GM19043 (cell line): Measurements from ENCODE around the gene RYR1.
A peak's percentile ranks its signal among the peaks of the same experiment; 100 is the strongest.
"Not testable (repeated sequence)": the region's sequence is repeated elsewhere in the genome, so short reads cannot be mapped to it uniquely, and the experiment has no call there.

Experiments used
- ATAC-seq: cut with Tn5 transposase; IDR thresholded peaks from one replicate; pipeline ENCODE4 v1.9.1; 2021; ENCODE audit warnings: low read depth; ENCODE audit not compliant: unreplicated experiment

Gene RYR1

DNA sequence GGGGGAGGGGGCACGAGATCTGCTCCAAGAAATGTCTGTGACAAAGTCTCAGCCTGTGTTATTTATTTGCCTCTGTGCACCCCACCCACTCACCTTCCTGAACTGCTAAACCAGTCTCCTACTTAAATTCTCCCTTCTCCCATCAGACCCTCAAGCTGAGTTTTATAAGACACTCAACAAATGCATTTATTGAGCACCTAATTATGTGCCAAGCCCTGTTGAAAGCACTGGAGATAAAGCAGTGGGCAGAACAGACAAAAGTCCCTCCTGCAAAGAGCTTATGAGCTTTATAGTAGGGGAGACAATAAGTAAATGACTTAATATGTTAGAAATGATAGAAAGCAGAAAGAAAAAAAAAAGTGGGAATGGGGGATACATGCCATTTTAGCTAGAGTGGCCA, 34.0 kb upstream of the RYR1 start:
- no peak for ATAC-seq

DNA sequence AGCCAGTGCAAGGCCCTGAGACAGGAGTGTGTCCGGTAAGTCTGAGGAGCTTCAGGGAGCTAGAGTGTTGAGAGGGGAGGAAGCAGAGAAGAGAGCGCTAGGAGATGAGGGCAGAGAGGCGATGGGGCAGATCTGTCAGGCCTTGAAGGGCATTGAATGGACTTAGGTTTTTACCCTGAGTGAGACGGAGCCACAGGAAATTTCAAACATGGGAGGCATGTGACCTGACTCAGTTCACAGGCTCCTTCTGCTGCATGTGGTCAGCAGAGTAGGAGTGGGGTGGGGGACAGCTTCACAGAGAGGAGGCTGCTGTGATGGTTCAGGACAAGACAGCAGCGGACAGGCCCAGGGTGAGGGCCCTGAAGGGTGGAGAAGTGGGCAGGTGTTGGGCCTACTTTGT, 33.1 kb upstream of the RYR1 start:
- no peak for ATAC-seq

DNA sequence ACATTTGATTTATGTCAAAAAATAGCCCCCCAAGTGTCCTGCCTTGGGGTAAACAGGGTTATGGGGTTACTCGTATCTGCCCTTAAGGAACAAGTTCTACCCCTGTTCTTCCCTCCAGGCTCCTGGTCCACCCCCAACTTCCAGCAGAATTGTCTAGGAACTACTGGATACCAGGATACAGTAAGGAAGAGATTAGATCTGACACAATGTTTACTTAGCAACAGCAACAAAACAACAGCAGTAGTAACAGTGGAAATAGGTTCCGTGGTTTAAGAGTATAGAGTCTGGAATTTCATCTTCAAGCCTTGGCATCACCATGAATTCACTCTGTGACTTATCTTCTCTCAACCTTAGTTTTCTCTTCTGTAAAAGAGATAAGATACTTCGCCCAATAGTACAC, 32.3 kb upstream of the RYR1 start:
- ATAC-seq: no peak

DNA sequence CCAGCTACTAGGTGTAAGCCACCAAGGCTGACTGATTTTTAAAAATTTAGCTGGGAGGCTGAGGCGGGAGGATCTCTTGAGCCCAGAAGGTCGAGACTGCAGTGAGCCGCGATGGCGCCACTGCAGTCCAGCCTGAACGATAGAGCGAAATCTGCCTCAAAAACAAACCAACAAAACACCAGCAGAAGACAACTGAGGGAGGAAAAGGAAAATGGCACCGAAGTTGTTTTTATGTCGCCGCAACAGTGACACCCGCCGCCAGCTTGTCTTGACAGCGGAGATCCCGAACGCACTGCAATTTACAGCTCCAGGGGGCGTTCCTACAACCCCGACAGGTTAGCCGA, 30.9 kb upstream of the RYR1 start:
- no peak for ATAC-seq

DNA sequence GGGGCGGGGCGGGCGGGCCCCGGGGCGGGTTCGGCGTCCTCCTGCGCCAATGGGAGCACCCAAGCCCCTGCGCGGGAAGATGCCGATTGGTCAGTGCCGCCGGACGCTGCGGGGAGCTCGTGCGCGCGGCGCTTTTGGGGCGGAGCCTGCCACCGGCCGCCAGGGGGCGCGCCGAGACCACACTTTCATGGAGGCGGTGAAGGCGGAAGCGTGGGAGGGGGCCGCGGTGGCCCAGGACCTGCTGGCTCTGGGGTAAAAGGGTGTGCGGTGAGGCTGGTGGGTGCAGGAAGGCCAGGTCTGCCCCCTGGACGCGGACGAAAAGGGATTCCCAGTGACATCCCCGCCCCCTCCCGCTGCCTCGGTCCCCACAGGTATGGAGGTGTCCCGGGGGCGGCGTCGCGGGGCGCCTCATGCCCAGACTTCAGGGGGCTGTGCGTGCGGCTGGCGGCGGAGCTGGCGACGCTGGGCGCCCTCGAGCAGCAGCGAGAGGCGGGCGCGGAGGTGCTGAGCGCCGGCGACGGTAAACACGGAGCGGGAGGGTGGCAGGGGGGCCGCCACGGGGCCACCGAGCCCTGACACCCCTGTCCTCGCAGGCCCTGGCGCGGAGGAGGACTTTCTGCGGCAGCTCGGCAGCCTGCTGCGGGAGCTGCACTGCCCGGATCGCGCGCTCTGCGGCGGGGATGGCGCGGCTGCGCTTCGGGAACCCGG, 30.4 kb upstream of the RYR1 start, which contains the start of gene FAM98C:
TSS of gene FAM98C (plus strand) at position 127 of the 708 bp plus-strand sequence. CDS start at position 188, 61 bp downstream.
- ATAC-seq: peak; percentile 87

DNA sequence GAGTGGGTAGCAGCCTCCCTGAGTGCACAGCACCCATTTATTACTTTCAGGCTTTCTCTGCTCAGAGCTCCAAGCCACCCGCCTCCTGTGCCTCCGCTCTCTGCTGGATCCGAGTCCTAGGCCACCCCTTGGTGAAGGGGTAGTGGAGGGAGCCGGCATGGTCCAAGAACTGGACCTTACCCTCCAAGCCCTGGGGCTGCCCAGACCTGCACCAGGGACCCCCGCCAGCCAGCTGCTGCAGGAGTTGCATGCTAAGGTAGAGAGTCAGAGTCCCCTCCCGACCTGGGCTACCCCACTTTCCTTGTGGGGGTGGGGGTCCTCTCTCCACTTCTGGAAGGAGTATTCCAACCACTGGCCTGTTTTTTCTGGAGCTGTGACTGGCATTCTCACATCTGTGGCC, 28.6 kb upstream of the RYR1 start:
- no peak for ATAC-seq

DNA sequence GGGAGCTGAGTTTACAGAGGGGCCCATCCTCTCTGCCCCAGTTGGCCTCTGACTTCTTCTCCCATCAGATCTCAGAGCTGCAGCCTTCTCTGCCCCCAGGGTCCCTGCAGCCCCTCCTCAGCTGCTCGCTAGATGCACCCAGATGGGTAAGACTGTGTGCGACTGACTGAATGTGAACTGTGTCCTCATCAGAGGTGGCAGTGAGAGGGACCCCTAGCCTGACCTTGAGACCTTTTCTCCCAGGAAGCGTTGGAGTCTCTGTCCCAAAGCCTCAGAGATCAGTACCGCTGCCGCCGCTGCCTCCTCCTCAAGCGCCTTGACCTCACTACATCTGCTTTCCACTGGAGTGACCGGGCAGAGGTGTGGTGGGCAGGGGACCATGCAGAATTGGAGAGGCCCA, 28.2 kb upstream of the RYR1 start:
- ATAC-seq: no peak

DNA sequence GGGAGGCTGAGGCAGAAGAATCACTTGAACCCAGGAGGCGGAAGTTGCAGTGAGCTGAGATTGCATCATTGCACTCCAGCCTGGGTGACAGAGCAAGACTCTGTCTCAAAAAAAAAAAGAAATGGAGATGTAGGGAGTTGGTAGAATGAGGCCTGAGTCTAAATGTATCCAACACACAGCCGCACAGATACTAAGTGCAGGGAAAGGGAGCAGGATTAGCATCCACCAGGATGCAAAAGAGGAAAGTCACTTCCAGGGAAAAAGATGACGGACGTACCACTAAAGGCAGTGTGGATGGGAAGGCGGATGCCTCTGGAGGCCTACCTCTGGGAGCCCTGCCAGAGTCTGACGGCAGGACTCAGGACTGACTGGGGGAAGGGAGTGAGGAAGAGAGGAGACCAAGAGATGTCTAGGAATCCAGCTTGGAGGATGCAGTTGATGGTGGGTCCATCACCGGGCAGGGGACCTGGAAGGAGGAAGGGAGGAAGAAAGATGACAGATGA, 23.8 kb upstream of the RYR1 start:
- no peak for ATAC-seq

DNA sequence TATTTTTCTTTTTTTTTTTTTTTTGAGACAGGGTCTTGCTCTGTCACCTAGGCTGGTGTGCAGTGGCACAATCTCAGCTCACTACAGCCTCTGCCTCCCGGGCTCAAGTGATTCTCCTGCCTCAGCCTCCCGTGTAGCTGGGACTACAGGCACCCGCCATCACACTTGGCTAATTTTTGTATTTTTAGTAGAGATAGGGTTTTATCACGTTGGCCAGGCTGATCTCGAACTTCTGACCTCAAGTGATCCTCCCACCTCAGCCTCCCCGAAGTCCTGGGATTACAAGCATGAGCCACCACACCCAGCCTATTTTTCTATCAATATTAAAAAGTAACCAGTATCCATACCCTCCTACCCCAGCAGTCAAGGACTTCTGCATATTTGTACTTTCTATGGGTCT, 23.1 kb upstream of the RYR1 start:
- not testable (repeated sequence) for ATAC-seq

DNA sequence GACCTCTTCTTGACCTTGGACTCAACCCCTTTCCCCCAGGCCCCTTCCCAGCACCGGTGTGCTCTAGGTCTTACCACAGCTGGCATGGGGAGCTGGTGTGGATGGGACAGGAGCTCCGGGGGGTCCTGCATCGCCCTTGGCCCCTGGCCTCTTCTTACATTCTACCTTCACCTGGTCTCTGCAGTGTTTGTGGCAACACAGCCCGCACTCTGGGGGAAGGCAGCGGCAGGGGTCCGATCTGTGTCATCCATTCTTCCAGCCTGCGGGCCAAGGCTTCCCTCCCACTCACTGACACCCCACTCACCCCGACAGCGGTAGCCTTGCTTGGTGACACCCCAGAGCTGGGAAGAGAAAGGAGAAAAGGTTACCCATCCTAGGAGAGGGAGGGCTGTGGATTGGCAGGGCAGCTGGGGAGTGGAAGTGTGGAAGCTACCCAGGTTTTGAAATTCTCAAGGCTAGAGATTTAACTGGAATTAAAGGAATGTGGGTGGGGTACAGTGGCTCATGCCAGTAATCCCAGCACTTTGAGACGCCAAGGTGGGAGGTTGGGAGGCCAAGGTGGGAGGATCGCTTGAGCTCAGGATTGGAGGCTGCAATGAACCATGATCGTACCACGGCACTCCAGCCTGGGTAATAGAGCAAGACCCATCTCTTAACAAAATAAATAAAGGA, 22.3 kb upstream of the RYR1 start:
- ATAC-seq: no peak

DNA sequence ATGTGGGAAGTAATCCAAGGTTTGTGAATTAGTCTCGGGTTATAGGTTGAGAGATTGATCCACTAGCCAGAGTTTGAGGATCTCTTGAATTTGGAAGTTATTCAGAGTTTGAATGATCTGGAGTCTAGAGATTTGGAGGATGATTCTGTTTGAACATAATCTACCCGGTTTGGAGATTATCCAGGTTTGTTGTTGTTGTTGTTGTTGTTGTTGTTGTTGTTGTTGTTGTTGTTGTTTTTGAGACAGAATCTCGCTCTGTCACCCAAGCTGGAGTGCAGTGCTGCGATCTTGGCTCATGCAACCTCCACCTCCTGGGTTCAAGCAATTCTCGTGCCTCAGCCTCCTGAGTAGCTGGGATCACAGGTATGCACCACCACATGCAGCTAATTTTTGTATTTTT, 21.6 kb upstream of the RYR1 start:
- ATAC-seq: not testable (repeated sequence)

DNA sequence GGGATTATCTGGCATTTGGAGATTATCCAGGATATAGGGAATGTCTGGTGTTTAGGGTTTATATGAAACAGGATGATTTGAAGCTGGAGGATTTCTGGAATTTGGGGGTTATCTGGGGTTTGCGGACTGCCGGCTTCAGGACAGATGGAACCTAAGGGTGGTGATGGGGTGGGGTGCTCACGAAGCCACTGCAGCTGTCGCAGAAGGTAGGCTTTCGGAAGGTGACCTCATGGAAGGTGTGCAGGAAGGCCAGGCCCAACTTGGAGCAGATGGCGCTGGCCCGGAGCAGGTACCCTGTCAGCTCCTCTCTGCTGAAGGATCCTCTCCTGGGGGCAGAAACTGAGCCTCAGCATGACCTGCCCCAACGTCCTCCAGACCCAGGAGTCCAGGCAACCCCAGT, 21.0 kb upstream of the RYR1 start:
- ATAC-seq: no peak

DNA sequence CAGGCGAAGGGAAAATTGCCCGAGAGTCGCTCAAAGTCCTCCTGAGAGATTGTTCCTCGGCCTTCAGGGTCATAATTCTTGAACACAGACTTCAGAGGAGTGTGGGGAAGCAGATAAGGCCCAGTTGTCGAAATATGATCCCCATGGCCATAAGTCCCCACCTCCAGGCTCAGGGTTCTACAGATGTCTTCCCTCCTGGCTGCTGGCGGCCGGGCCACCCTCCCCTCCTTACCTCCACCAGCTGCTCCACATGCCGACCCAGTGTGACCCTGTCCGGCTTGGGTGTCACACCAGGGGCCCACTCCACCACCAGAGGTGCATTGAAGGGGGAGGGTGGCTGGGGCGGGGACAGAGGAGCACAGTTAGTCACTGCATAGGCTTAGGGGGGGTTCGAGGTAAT, 20.5 kb upstream of the RYR1 start:
- no peak for ATAC-seq

DNA sequence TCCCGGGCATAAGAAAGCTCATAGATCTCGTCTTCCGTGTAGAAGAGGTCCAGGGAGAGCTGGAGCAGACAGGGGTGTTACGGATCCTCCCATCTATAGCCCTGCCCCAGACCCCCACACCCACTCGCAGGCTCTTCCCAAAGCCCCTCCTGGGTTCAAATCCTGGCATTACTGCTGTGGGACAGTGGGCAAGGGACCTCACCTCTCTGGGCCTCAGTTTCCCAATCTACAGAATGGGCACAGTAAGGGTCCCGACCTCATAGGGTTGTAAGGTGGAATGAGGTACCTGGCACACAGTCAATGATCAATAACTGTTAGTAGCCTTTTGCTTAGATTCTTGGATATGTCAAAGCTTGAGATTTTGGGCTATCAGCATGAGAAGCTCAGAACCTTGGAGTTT, 20.1 kb upstream of the RYR1 start:
- no peak for ATAC-seq

DNA sequence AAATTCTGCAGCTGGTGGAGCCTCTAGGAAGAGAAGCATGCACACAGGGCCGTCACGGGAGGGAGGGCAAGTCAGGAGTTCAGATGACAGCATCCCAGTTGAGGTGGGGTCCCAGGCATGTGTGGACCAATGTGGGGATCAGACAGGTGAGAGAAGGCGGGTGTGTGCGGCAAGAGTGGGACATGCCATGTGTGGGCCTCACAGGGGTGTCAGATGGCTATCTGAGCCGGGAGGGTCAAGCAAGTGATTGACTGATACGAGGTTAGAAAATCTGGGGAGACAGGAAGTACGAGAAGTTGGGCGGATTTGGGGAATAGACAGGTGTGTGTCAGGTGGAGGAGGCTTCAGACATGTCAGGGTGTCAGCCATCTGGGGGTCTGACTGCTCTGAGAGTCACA, 16.3 kb upstream of the RYR1 start:
- no peak for ATAC-seq

DNA sequence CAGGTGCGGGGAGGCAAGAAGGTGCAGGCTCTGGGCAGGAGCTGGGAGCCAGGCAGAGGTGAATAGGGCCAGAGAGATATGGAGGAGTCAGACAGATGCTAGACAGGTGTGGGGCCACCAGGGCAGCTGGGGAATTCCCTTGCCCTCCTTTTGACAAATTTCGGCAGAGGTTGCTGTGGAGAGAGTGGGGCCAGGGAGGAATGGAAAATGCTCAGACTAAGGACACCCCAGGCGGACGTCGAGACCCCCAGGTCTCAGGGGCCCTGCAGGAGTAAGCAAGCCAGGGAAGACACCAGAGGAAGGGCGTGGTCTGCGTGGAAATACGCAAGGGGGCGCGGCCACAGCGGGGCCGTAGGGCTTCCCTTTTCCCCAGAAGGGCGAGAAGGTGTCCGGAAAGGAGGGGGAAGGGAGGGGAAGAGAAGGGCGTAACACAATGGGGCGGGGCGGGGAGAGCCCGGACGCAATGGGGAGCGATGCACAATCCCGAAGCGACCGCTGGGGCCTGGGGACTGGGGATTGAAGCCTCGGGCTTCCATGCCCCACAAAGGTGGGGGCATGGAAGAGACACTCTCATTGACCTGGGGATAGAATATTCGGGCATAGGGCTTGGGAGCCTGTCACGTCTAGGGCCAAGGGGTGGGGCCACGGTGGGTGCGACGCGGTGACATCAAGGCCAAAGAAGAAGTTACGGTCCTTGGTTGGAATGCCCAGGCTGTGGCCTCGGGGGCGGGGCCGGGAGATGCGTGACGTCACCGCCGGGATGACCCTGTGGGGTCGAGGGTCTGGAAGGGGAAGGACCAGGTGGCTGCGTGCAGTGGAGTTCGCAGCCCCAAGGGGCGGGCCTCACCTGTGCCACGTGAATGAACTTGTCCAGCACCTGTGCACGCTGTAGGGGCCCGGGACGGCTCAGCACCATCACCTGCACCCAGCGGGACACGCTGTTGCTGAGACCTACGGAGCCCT, 15.7 kb upstream of the RYR1 start:
- no peak for ATAC-seq

DNA sequence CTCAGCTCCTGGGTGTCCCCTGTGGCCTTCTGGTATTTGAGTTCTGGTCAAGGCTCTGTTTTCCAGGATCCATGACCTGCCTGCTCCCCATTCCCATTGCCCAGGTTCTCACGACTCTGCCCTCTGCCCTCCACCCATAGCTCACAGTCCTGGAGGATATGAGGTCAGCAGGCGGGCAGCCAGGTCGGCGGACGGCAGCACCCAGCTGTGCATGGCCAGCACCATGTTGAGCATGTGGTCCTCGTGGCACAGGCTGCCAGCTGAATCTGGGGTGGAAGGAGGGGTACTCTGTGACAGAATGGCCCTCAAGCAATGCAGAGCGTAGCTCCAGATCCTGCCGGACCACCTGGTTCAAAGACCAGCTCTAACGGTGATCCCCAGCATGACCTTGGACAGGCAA, 12.6 kb upstream of the RYR1 start:
- no peak for ATAC-seq

DNA sequence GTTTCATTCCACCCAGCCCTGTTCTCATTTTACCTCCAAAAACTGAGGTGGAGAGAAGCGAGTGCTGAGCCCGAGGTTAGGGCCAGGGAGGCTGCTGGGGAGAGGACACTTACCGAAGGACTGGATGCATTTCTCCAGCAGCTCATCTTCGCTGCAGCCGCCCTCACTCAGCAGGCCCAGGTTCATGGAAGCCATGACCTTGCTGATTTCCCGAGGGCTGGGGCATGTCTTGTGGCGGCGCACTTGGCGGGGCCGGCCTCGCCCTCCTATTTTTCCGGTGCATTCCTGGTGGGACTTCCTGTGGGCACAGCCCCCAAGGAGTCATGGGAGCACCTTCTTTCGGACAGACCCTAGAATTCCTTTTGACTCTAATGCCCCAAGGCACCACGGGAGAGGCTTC, 11.6 kb upstream of the RYR1 start:
- no peak for ATAC-seq

DNA sequence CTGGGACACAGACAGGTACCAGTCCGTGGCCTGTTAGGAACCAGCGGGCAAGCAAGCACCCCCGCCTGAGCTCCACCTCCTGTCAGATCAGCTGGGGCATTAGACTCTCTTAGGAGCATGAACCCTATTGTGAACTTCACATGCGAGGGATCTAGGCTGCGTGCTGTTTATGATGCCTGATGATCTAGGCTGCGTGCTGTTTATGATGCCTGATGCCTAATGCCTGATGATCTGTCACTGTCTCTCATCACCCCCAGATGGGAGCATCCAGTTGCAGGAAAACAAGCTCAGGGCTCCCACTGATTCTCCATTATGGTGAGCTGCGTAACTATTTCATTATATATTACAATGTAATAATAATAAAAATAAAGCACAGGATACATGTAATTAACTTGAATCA, 11.1 kb upstream of the RYR1 start:
- no peak for ATAC-seq

DNA sequence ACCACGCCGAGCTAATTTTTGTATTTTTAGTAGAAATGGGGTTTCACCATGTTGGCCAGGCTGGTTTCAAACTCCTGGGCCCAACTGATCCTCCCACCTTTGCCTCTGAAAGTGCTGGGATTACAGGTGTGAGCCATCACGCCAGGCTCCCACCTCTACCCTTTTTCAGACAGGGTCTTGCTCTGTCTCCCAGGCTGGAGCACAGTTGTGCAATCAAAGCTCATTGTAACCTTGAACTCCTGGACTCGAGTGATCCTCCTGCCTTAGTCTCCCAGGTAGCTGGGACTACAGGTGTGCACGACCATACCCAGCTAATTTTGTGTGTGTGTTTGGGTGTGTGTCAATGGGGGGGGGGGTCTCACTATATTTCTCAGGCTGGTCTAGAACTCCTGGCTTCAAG, 9.2 kb upstream of the RYR1 start:
- no peak for ATAC-seq

DNA sequence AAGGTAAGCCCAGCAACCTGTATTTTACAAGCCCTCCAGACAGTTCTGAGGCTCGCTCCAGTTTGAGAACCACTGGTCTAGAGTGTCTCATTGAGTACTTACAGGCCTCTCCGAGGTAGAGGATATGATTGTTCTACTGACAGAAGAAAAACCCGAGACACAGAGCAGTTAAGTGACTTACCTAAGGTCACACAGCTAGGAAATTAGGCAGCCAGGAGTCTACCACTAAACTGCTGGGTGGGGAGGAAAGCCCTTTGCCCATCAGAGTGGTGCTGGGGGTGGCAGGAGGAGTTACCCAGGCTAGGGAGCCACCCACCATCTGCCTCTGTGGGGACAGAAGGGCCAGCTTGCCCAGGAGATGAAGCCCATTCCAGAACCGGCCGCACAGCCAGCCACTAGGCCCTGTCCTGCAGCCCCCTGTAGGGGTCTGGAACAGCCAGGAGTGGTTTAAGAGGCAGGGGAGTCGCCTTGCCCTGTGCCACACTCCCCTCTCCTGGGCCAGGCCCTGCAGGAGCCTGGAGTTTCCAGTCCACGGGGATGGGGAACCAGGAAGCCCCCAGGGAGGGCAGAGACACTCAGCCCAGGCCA, 8.2 kb upstream of the RYR1 start:
- ATAC-seq: no peak
